GM12878 (cell line): ENCODE data around the gene SGCD. TPM values are rescaled to one million over a fixed set of nuclear protein-coding genes. Genes with fewer than 3 reads are reported as not detected.

Source experiments
- ATAC-seq: fragments of 200-7000 bp; cut with Tn5 transposase; 3 replicates; pipeline ENCODE4 v1.9.1; 2020; ENCODE audit warnings: mild to moderate bottlenecking, moderate library complexity
- BruUV-seq: library from RNA; stranded (reverse); fragments of 400-500 nt; replicated peaks from 2 replicates; lab custom pipeline; 2021; lab: Mats Ljungman, UMichigan
- CTCF ChIA-PET: fragments of 300-600 bp; sonication (Branson Sonifier 250); formaldehyde crosslinking; extraction: SDS; loops from one replicate; lab custom pipeline; 2021; ENCODE audit warnings: inconsistent platforms; lab: Yijun Ruan, JAX
- POLR2A ChIA-PET: fragments of 350-600 bp; formaldehyde crosslinking; extraction: SDS; loops from one replicate; lab custom pipeline; 2021; ENCODE audit warnings: inconsistent platforms; lab: Charles Lee
- RAD21 ChIA-PET: fragments of 300-600 bp; sonication (Branson Sonifier 250); formaldehyde crosslinking; loops from one replicate; lab custom pipeline; 2023; ENCODE audit warnings: antibody characterized with exemption; ENCODE audit not compliant: unreplicated experiment; lab: Charles Lee
- SMC1A ChIA-PET: fragments of 300-600 bp; sonication (Branson Sonifier 250); formaldehyde crosslinking; loops from one replicate; lab custom pipeline; 2023; ENCODE audit not compliant: unreplicated experiment, uncharacterized antibody; lab: Charles Lee
- DNase-seq: peaks from one replicate; pipeline ENCODE4 v3.0.0-alpha.2; 2011; ENCODE audit warnings: low read depth, low spot score
- FAIRE-seq: peaks from 3 replicates; lab custom pipeline; 2011; peaks lifted over from hg19 to GRCh38; lab: Jason Lieb, UNC
- H2AFZ ChIP-seq: 2 replicates; pipeline ENCODE4 v1.6.0; 2011; ENCODE audit warnings: low read depth, low read length, control low read depth; ENCODE audit not compliant: control insufficient read depth
- H3K27ac ChIP-seq: 2 replicates; pipeline ENCODE4 v1.5.1; 2011; ENCODE audit warnings: control low read depth; ENCODE audit not compliant: control insufficient read depth, insufficient read depth
- H3K27me3 ChIP-seq, 2 experiments: replicated peaks in 1 of 2; 2 replicates each; pipeline versions ENCODE4 v1.6.0 to v1.6.1; 2011; ENCODE audit warnings: low read length in 1 of 2; ENCODE audit not compliant: control insufficient read depth in 2 of 2, insufficient read depth in 2 of 2
- H3K36me3 ChIP-seq, 2 experiments: 2 replicates each; pipeline ENCODE4 v1.5.1; 2011; ENCODE audit warnings: low read length in 1 of 2; ENCODE audit not compliant: control insufficient read depth in 2 of 2, insufficient read depth in 2 of 2
- H3K4me1 ChIP-seq: 2 replicates; pipeline ENCODE4 v1.6.1; 2011; ENCODE audit warnings: mild to moderate bottlenecking, low read length, moderate library complexity, mixed read lengths; ENCODE audit not compliant: control insufficient read depth, insufficient read depth
- H3K4me2 ChIP-seq: 2 replicates; pipeline ENCODE4 v1.6.0; 2011; ENCODE audit warnings: control low read depth; ENCODE audit not compliant: control insufficient read depth, insufficient read depth
- H3K4me3 ChIP-seq: fragments of 200-600 bp; sonication (generic); 2 replicates; pipeline ENCODE4 v1.5.1; 2016
- H3K79me2 ChIP-seq: 2 replicates; pipeline ENCODE4 v1.6.0; 2011; ENCODE audit warnings: low read length; ENCODE audit not compliant: control insufficient read depth, insufficient read depth
- H3K9ac ChIP-seq: 2 replicates; pipeline ENCODE4 v1.8.0; 2011; ENCODE audit warnings: low read length, control low read depth, mixed read lengths; ENCODE audit not compliant: control insufficient read depth, insufficient read depth
- H3K9me3 ChIP-seq: replicated peaks from 3 replicates; pipeline ENCODE4 v1.5.1; 2011; ENCODE audit warnings: mild to moderate bottlenecking, low read length; ENCODE audit not compliant: control insufficient read depth, insufficient read depth
- H4K20me1 ChIP-seq: 2 replicates; pipeline ENCODE4 v1.6.0; 2011; ENCODE audit not compliant: control insufficient read depth, insufficient read depth
- ASH2L ChIP-seq: fragments of 300-600, 200-600 bp; sonication (generic); IDR thresholded peaks from 2 replicates; pipeline ENCODE4 v1.6.1; 2017; ENCODE audit warnings: low read depth, mild to moderate bottlenecking, borderline replicate concordance
- CBFB ChIP-seq: IDR thresholded peaks from 2 replicates; pipeline ENCODE4 v1.6.1; 2016; ENCODE audit warnings: antibody characterized with exemption, low read depth
- DPF2 ChIP-seq: fragments of 450-650 bp; IDR thresholded peaks from 2 replicates; pipeline ENCODE4 v1.6.1; 2017; ENCODE audit warnings: mild to moderate bottlenecking
- GATAD2B ChIP-seq: fragments of 450-650 bp; conservative IDR thresholded peaks from 2 replicates; pipeline ENCODE4 v1.6.1; 2017; ENCODE audit warnings: low read depth, mild to moderate bottlenecking, moderate library complexity
- IRF5 ChIP-seq: fragments of 450-650 bp; IDR thresholded peaks from 2 replicates; pipeline ENCODE4 v1.6.1; 2017; ENCODE audit warnings: borderline replicate concordance
- JUND ChIP-seq: IDR thresholded peaks from 2 replicates; pipeline ENCODE4 v1.6.1; 2012; ENCODE audit warnings: low read depth, mild to moderate bottlenecking, low read length, improper control_type of control experiment, moderate library complexity
- PBX3 ChIP-seq: IDR thresholded peaks from 2 replicates; pipeline ENCODE4 v1.6.1; 2011; ENCODE audit warnings: mild to moderate bottlenecking, low read depth, low read length, moderate library complexity; ENCODE audit not compliant: insufficient replicate concordance
- RB1 ChIP-seq: fragments of 450-650 bp; formaldehyde crosslinking; IDR thresholded peaks from 2 replicates; pipeline ENCODE4 v1.6.1; 2017; ENCODE audit warnings: mild to moderate bottlenecking, borderline replicate concordance
- RFX5 ChIP-seq: IDR thresholded peaks from 2 replicates; pipeline ENCODE4 v1.6.1; 2011; ENCODE audit warnings: low read depth, low read length, improper control_type of control experiment
- SUPT20H ChIP-seq: IDR thresholded peaks from 2 replicates; pipeline ENCODE4 v1.6.1; 2011; ENCODE audit warnings: low read depth, mild to moderate bottlenecking, low read length, moderate library complexity, borderline replicate concordance; ENCODE audit not compliant: control insufficient read depth
- TBL1XR1 ChIP-seq: IDR thresholded peaks from 2 replicates; pipeline ENCODE4 v1.6.1; 2012; ENCODE audit warnings: low read depth, low read length, improper control_type of control experiment
- WGBS: methylation state at CpG from one replicate; pipeline ENCODE4 v1.1.6; 2016; ENCODE audit warnings: low lambda C conversion rate; ENCODE audit not compliant: insufficient replicate concordance, insufficient coverage; ENCODE audit errors: missing lambda C conversion rate; 5-methylcytosine and 5-hydroxymethylcytosine counted together
- in situ Hi-C: fragments of 300-500 bp; cut with MboI; formaldehyde crosslinking; loops from 9 replicates; pipeline ENCODE4 v1.14.3; 2018; ENCODE audit warnings: mixed read lengths
- intact Hi-C: fragments of 100-400 bp; cut with micrococcal nuclease; formaldehyde crosslinking; loops from one replicate; pipeline ENCODE4 v1.14.2; 2022; ENCODE audit not compliant: unreplicated experiment
- polyA plus RNA-seq, 11 experiments: library from polyadenylated mRNA; depleted of rRNA in 4 of 11; unstranded in 6 of 11; stranded (reverse) in 5 of 11; fragments of >200 nt; fragmentation: Nextera tagmentation in 4 of 11; fragmentation: Illumina TruSeq in 1 of 11; extraction: Ambion mirVana in 4 of 11; extraction: Trizol in 1 of 11; gene quantifications; 1 replicate in 1 of 11; 2 replicates in 10 of 11; pipeline versions ENCODE4 v1.2.1 to v1.2.3, GENCODE V29; 2011 to 2016; ENCODE audit warnings: inconsistent platforms in 2 of 11, missing spikeins in 2 of 11, low read depth in 1 of 11
- total RNA-seq, 4 experiments: library from RNA; depleted of rRNA in 3 of 4; stranded (reverse); fragments of >200 nt in 3 of 4; fragmentation: Illumina TruSeq in 1 of 4; extraction: Trizol in 1 of 4; gene quantifications; 2 replicates each; pipeline versions ENCODE4 v1.2.1 to v1.2.3, GENCODE V29; 2013 to 2021

The SGCD gene
- total and polyA plus RNA-seq, 10 of the 15 experiments (the other 5 are each of a cell fraction or from before 2014, with no cell fraction given): 0.06 TPM; not detected in 9

GRCh38 chr5:156515803-156516360, 188.9 kb downstream of the SGCD start:
- Histone ChIP-seq H3K27ac (no peak overlapping the region), H4K20me1 (no peaks in the 10 kb centered on the region), H3K4me2 (no peak overlapping the region), H3K9ac (no peak overlapping the region), H3K4me3 (no peak overlapping the region), H3K9me3 (no peaks in the 10 kb centered on the region; the same call in 2 of the 3 replicates), H3K36me3 (no peaks in the 10 kb centered on the region), H3K79me2 (no peaks in the 10 kb centered on the region), H2AFZ (no peak overlapping the region), H3K27me3 (0 out of 4 replicates have a peak, but pooled peaks cover 0 to 2% of the 10 kb centered on the region in 2 experiments), H3K4me1 (no peaks in the 10 kb centered on the region)
- ChIA-PET CTCF (no interaction called here), RAD21 (no interaction called here), SMC1A (no interaction called here), POLR2A (no interaction called here)
- intact Hi-C loops (no loop called here), in situ Hi-C loops (no loop called here)
- ATAC-seq (no peak), DNase-seq (no peak), FAIRE-seq (no peak)
- BruUV-seq: no TSS peak
- 13% methylated on average over 4 of the region's 4 CpGs for WGBS
- no peak for TF ChIP-seq ASH2L
- TF ChIP-seq TBL1XR1: no peak
- no peak for TF ChIP-seq RB1
- TF ChIP-seq SUPT20H: no peak
- no peak for TF ChIP-seq CBFB

GRCh38 chr5:156522651-156523529, 195.9 kb downstream of the SGCD start:
- Histone ChIP-seq H3K79me2 (no peaks in the 10 kb centered on the region), H3K9ac (no peak overlapping the region), H3K9me3 (no peaks in the 10 kb centered on the region), H3K36me3 (no peaks in the 10 kb centered on the region), H3K4me1 (no peaks in the 10 kb centered on the region), H4K20me1 (no peaks in the 10 kb centered on the region), H3K4me2 (no peak overlapping the region), H3K27ac (no peak overlapping the region), H2AFZ (no peak overlapping the region), H3K4me3 (no peak overlapping the region), H3K27me3 (no peaks in the 10 kb centered on the region)
- ATAC-seq (no peak), FAIRE-seq (no peak), DNase-seq (no peak)
- intact Hi-C loops (no loop called here), in situ Hi-C loops (no loop called here)
- ChIA-PET RAD21 (no interaction called here), SMC1A (no interaction called here), CTCF (no interaction called here), POLR2A (no interaction called here)
- no TSS peak for BruUV-seq
- TF ChIP-seq PBX3 (no peak), GATAD2B (no peak), IRF5 (no peak), RFX5 (no peak), DPF2 (no peak), JUND (no peak)
- WGBS: 44% methylated on average over 5 of the region's 5 CpGs
